Liver (tissue), 9 donors: Measurements from ENCODE around the gene USP25. TPM values are rescaled to one million over a fixed set of nuclear protein-coding genes. Genes with fewer than 3 reads are reported as not detected.

Experiments used
- DNase-seq: peaks from one replicate; pipeline ENCODE4 v3.0.0-alpha.2; 2017; ENCODE audit warnings: low spot score
- H3K27ac ChIP-seq, 2 donors: one replicate each; pipeline ENCODE4 v1.7.0; 2013; ENCODE audit warnings: inconsistent platforms in 2 of 2, low read length in 2 of 2, control low read depth in 1 of 2, low read depth in 1 of 2, mild to moderate bottlenecking in 1 of 2
- H3K27me3 ChIP-seq, 4 donors: one replicate each; pipeline versions ENCODE4 v1.6.1 to v1.7.0; 2013; ENCODE audit warnings: low read length in 3 of 4, inconsistent platforms in 1 of 4, mild to moderate bottlenecking in 1 of 4, moderate library complexity in 1 of 4; ENCODE audit not compliant: control insufficient read depth in 4 of 4, insufficient read depth in 4 of 4
- H3K36me3 ChIP-seq, 4 donors: one replicate each; pipeline versions ENCODE4 v1.6.1 to v1.7.0; 2013; ENCODE audit warnings: low read length in 3 of 4, mild to moderate bottlenecking in 3 of 4, low read depth in 1 of 4, moderate library complexity in 1 of 4; ENCODE audit not compliant: control insufficient read depth in 4 of 4, insufficient read depth in 3 of 4
- H3K4me1 ChIP-seq, 4 donors: one replicate each; pipeline versions ENCODE4 v1.6.1 to v1.7.0; 2013; ENCODE audit warnings: low read length in 3 of 4, mild to moderate bottlenecking in 3 of 4, moderate library complexity in 1 of 4; ENCODE audit not compliant: control insufficient read depth in 4 of 4, insufficient read depth in 4 of 4
- H3K4me3 ChIP-seq, 3 donors: one replicate each; pipeline versions ENCODE4 v1.6.1 to v1.7.0; 2013; ENCODE audit warnings: low read length in 3 of 3, control low read depth in 1 of 3, low read depth in 1 of 3, mild to moderate bottlenecking in 1 of 3
- H3K9ac ChIP-seq, 2 donors: one replicate each; pipeline ENCODE4 v1.7.0; 2013; ENCODE audit warnings: low read length in 2 of 2, mild to moderate bottlenecking in 2 of 2, moderate library complexity in 2 of 2, control low read depth in 1 of 2, low read depth in 1 of 2
- H3K9me3 ChIP-seq, 4 donors: one replicate each; pipeline versions ENCODE4 v1.6.1 to v1.7.0; 2013; ENCODE audit warnings: low read length in 3 of 4; ENCODE audit not compliant: control insufficient read depth in 4 of 4
- EGR1 ChIP-seq, 2 donors: IDR thresholded peaks; 2 replicates each; pipeline ENCODE4 v1.6.1; 2016 to 2018; ENCODE audit warnings: antibody characterized with exemption in 2 of 2, low read depth in 2 of 2
- FOXA1 ChIP-seq: IDR thresholded peaks from 2 replicates; pipeline ENCODE4 v1.6.1; 2016; ENCODE audit warnings: antibody characterized with exemption
- FOXA2 ChIP-seq: IDR thresholded peaks from 2 replicates; pipeline ENCODE4 v1.6.1; 2016; ENCODE audit warnings: antibody characterized with exemption
- GABPA ChIP-seq, 2 donors: IDR thresholded peaks in 1 of 2; conservative IDR thresholded peaks in 1 of 2; 2 replicates each; pipeline ENCODE4 v1.6.1; 2016; ENCODE audit warnings: antibody characterized with exemption in 2 of 2, mild to moderate bottlenecking in 1 of 2, moderate library complexity in 1 of 2
- HNF4A ChIP-seq, 2 donors: conservative IDR thresholded peaks; 2 replicates each; pipeline ENCODE4 v1.6.1; 2016; ENCODE audit warnings: antibody characterized with exemption in 2 of 2, mild to moderate bottlenecking in 2 of 2
- HNF4G ChIP-seq: IDR thresholded peaks from 2 replicates; pipeline ENCODE4 v1.6.1; 2016; ENCODE audit warnings: antibody characterized with exemption
- JUND ChIP-seq, 2 donors: IDR thresholded peaks; 2 replicates each; pipeline ENCODE4 v1.6.1; 2016; ENCODE audit warnings: antibody characterized with exemption in 2 of 2
- NR2F2 ChIP-seq: IDR thresholded peaks from 2 replicates; pipeline ENCODE4 v1.6.1; 2016; ENCODE audit warnings: antibody characterized with exemption
- RAD21 ChIP-seq, 2 donors: IDR thresholded peaks; 2 replicates each; pipeline ENCODE4 v1.6.1; 2016; ENCODE audit warnings: antibody characterized with exemption in 2 of 2, mild to moderate bottlenecking in 2 of 2
- RXRA ChIP-seq, 2 donors: IDR thresholded peaks; 2 replicates each; pipeline ENCODE4 v1.6.1; 2017 to 2018; ENCODE audit warnings: antibody characterized with exemption in 2 of 2, mild to moderate bottlenecking in 1 of 2
- SP1 ChIP-seq: IDR thresholded peaks from 2 replicates; pipeline ENCODE4 v1.6.1; 2018; ENCODE audit warnings: antibody characterized with exemption, mild to moderate bottlenecking
- TAF1 ChIP-seq: conservative IDR thresholded peaks from 2 replicates; pipeline ENCODE4 v1.6.1; 2016; ENCODE audit warnings: antibody characterized with exemption, mild to moderate bottlenecking
- YY1 ChIP-seq: IDR thresholded peaks from 2 replicates; pipeline ENCODE4 v1.6.1; 2016; ENCODE audit warnings: antibody characterized with exemption, mild to moderate bottlenecking
- WGBS: extraction: QIAGEN DNeasy Blood & Tissue Kit; methylation state at CpG from one replicate; pipeline ENCODE4 v1.1.7; 2013; 5-methylcytosine and 5-hydroxymethylcytosine counted together
- polyA plus RNA-seq, 2 donors: library from polyadenylated mRNA; stranded (reverse) in 1 of 2; unstranded in 1 of 2; fragments of 200-250 nt in 1 of 2; fragments of >200 nt in 1 of 2; fragmentation: Nextera tagmentation in 1 of 2; extraction: Ambion mirVana in 1 of 2; gene quantifications; one replicate each; pipeline versions ENCODE4 v1.2.1 to v1.2.3, GENCODE V29; 2013 to 2015
- total RNA-seq, 2 donors: library from RNA; depleted of rRNA; stranded (reverse); fragments of >200 nt; gene quantifications; one replicate each; pipeline ENCODE4 v1.2.3, GENCODE V29; 2014
- TF ChIP-seq, protein P1 (sequence below): IDR thresholded peaks from 2 replicates; pipeline ENCODE4 v1.6.1; 2016; ENCODE audit warnings: antibody characterized with exemption, mild to moderate bottlenecking
- TF ChIP-seq, protein P2 (sequence below): IDR thresholded peaks from 2 replicates; pipeline ENCODE4 v1.6.1; 2016; ENCODE audit warnings: antibody characterized with exemption
- TF ChIP-seq, protein P3 (sequence below): IDR thresholded peaks from 2 replicates; pipeline ENCODE4 v1.6.1; 2016; ENCODE audit warnings: antibody characterized with exemption
- TF ChIP-seq, protein P4 (sequence below): fragments of 150-350 bp; IDR thresholded peaks from 2 replicates; pipeline ENCODE4 v1.5.1; 2017; ENCODE audit warnings: improper control_type of control experiment, low read depth, low read length; ENCODE audit not compliant: missing input control
- TF ChIP-seq, protein P5 (sequence below): IDR thresholded peaks from 2 replicates; pipeline ENCODE4 v1.6.1; 2016; ENCODE audit warnings: antibody characterized with exemption
- donor health status: healthy.
- donor health status: healthy.
- donor health status: healthy.
- donor health status: healthy.
- donor health status: healthy.

The USP25 gene
- total and polyA plus RNA-seq, 4 donors = 6.0 to 26.7 (median 15.3) TPM

DNA sequence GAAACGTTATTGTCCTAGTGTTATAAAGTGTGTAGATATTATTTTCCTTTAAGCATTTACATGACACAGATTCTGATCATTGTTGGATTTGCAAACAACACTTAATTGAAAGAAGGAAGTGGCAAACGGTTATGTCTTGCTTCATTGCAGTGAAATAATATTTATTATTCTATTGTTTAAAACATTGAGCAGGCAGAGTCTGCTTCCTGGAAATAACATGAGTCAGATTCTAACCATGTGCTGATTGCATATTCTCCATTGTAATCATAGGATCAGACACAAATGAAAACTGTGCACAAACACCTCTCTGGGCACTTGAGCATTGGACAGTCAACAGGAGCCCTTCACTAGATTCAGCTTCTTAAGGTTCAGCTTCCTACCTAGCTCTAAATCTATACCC is 46.8 kb upstream of the USP25 start:
- no peak overlapping the region for H3K4me3 ChIP-seq

DNA sequence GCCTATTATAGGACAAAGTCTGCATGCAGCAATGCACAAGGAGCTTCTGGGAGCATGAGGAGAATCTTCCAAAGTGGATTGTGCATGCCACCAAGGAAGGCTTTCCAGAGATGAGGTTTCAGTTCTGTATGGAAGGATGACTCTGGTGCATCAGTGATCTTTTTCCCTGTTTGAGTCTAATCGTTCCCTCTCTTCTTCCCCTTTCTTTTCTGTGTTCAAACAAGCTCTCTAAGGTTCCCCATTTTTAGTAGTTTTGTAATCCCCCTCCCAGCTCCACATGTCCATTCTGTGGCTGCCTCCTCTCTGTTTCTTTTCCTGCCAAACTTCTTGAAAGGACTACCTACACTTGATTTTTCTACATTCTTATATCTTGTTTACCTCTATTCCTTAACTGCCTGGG is 43.3 kb upstream of the USP25 start:
- H3K9me3 ChIP-seq = no peaks in the 10 kb centered on the region
- no peaks in the 10 kb centered on the region for H3K36me3 ChIP-seq
- no peaks in the 10 kb centered on the region for H3K27me3 ChIP-seq
- H3K4me3 ChIP-seq = no peak overlapping the region
- 74% methylated on average over 1 of the region's 1 CpG for WGBS
- DNase-seq = no peak
- no peak overlapping the region for H3K27ac ChIP-seq
- TF ChIP-seq HNF4G (no peak), YY1 (no peak), TAF1 (no peak), GABPA (IDR thresholded peaks at IDR 0.05 in 1 of 2, conservative IDR thresholded peaks at IDR 0.05 in 1 of 2) (no peak), FOXA2 (no peak), SP1 (no peak), JUND (IDR thresholded peaks at IDR 0.05) (no peak), HNF4A (conservative IDR thresholded peaks at IDR 0.05) (no peak), NR2F2 (no peak), RAD21 (IDR thresholded peaks at IDR 0.05) (no peak), EGR1 (IDR thresholded peaks at IDR 0.05; ENCODE audit: low read depth in 2 of 2) (no peak), FOXA1 (no peak), RXRA (IDR thresholded peaks at IDR 0.05) (no peak)
- TF ChIP-seq, protein P1, sequence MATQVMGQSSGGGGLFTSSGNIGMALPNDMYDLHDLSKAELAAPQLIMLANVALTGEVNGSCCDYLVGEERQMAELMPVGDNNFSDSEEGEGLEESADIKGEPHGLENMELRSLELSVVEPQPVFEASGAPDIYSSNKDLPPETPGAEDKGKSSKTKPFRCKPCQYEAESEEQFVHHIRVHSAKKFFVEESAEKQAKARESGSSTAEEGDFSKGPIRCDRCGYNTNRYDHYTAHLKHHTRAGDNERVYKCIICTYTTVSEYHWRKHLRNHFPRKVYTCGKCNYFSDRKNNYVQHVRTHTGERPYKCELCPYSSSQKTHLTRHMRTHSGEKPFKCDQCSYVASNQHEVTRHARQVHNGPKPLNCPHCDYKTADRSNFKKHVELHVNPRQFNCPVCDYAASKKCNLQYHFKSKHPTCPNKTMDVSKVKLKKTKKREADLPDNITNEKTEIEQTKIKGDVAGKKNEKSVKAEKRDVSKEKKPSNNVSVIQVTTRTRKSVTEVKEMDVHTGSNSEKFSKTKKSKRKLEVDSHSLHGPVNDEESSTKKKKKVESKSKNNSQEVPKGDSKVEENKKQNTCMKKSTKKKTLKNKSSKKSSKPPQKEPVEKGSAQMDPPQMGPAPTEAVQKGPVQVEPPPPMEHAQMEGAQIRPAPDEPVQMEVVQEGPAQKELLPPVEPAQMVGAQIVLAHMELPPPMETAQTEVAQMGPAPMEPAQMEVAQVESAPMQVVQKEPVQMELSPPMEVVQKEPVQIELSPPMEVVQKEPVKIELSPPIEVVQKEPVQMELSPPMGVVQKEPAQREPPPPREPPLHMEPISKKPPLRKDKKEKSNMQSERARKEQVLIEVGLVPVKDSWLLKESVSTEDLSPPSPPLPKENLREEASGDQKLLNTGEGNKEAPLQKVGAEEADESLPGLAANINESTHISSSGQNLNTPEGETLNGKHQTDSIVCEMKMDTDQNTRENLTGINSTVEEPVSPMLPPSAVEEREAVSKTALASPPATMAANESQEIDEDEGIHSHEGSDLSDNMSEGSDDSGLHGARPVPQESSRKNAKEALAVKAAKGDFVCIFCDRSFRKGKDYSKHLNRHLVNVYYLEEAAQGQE = no peak
- TF ChIP-seq, protein P2, sequence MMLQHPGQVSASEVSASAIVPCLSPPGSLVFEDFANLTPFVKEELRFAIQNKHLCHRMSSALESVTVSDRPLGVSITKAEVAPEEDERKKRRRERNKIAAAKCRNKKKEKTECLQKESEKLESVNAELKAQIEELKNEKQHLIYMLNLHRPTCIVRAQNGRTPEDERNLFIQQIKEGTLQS = no peak
- TF ChIP-seq, protein P3, sequence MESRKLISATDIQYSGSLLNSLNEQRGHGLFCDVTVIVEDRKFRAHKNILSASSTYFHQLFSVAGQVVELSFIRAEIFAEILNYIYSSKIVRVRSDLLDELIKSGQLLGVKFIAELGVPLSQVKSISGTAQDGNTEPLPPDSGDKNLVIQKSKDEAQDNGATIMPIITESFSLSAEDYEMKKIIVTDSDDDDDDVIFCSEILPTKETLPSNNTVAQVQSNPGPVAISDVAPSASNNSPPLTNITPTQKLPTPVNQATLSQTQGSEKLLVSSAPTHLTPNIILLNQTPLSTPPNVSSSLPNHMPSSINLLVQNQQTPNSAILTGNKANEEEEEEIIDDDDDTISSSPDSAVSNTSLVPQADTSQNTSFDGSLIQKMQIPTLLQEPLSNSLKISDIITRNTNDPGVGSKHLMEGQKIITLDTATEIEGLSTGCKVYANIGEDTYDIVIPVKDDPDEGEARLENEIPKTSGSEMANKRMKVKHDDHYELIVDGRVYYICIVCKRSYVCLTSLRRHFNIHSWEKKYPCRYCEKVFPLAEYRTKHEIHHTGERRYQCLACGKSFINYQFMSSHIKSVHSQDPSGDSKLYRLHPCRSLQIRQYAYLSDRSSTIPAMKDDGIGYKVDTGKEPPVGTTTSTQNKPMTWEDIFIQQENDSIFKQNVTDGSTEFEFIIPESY = no peak
- TF ChIP-seq, protein P4, sequence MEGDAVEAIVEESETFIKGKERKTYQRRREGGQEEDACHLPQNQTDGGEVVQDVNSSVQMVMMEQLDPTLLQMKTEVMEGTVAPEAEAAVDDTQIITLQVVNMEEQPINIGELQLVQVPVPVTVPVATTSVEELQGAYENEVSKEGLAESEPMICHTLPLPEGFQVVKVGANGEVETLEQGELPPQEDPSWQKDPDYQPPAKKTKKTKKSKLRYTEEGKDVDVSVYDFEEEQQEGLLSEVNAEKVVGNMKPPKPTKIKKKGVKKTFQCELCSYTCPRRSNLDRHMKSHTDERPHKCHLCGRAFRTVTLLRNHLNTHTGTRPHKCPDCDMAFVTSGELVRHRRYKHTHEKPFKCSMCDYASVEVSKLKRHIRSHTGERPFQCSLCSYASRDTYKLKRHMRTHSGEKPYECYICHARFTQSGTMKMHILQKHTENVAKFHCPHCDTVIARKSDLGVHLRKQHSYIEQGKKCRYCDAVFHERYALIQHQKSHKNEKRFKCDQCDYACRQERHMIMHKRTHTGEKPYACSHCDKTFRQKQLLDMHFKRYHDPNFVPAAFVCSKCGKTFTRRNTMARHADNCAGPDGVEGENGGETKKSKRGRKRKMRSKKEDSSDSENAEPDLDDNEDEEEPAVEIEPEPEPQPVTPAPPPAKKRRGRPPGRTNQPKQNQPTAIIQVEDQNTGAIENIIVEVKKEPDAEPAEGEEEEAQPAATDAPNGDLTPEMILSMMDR = no peak
- TF ChIP-seq, protein P5, sequence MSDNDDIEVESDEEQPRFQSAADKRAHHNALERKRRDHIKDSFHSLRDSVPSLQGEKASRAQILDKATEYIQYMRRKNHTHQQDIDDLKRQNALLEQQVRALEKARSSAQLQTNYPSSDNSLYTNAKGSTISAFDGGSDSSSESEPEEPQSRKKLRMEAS = no peak
- H3K4me1 ChIP-seq = no peaks in the 10 kb centered on the region
- H3K9ac ChIP-seq = no peak overlapping the region

More for the DNA sequence above, 46.8 kb upstream of the USP25 start:
- no peaks in the 10 kb centered on the region for H3K36me3 ChIP-seq
- TF ChIP-seq GABPA (IDR thresholded peaks at IDR 0.05 in 1 of 2, conservative IDR thresholded peaks at IDR 0.05 in 1 of 2) (no peak), RXRA (IDR thresholded peaks at IDR 0.05) (no peak), HNF4G (no peak), JUND (IDR thresholded peaks at IDR 0.05) (no peak), HNF4A (conservative IDR thresholded peaks at IDR 0.05) (no peak), FOXA2 (no peak), RAD21 (IDR thresholded peaks at IDR 0.05) (no peak)
- TF ChIP-seq, protein P5 = no peak
- TF ChIP-seq, protein P4 = no peak
- WGBS = 54% methylated on average over 2 of the region's 2 CpGs
- no peaks in the 10 kb centered on the region for H3K9me3 ChIP-seq
- DNase-seq = no peak
- no peaks in the 10 kb centered on the region for H3K4me1 ChIP-seq
- H3K27me3 ChIP-seq = no peaks in the 10 kb centered on the region
- no peak overlapping the region for H3K27ac ChIP-seq
- no peak overlapping the region for H3K9ac ChIP-seq
